SJSA1 (cell line): ENCODE results near the gene GNB1. TPM values are rescaled to one million over a fixed set of nuclear protein-coding genes. Genes with fewer than 3 reads are reported as not detected.

ENCODE experiments used
- DNase-seq, 2 experiments: peaks; one replicate each; pipeline ENCODE4 v3.0.0-alpha.2; 2015 to 2020; ENCODE audit warnings: low spot score in 2 of 2, low read depth in 1 of 2
- H3K27ac ChIP-seq: fragments of 250-450 bp; sonication (Bioruptor Pico); 2 replicates; pipeline ENCODE4 v1.5.1; 2020; ENCODE audit warnings: mild to moderate bottlenecking, moderate library complexity
- H3K27me3 ChIP-seq: fragments of 250-450 bp; sonication (Bioruptor Pico); replicated peaks from 2 replicates; pipeline ENCODE4 v1.5.1; 2020; ENCODE audit warnings: mild to moderate bottlenecking, moderate library complexity
- H3K36me3 ChIP-seq: fragments of 250-450 bp; sonication (Bioruptor Pico); 2 replicates; pipeline ENCODE4 v1.5.1; 2020; ENCODE audit warnings: mild to moderate bottlenecking
- H3K4me1 ChIP-seq: fragments of 250-450 bp; sonication (Bioruptor Pico); replicated peaks from 2 replicates; pipeline ENCODE4 v1.6.1; 2021; ENCODE audit warnings: mild to moderate bottlenecking
- H3K4me3 ChIP-seq: fragments of 250-450 bp; sonication (Bioruptor Pico); 2 replicates; pipeline ENCODE4 v1.5.1; 2020; ENCODE audit warnings: mild to moderate bottlenecking
- H3K9me3 ChIP-seq: fragments of 250-450 bp; sonication (Bioruptor Pico); replicated peaks from 2 replicates; pipeline ENCODE4 v1.5.1; 2020; ENCODE audit warnings: mild to moderate bottlenecking
- total RNA-seq: library from RNA; depleted of rRNA; stranded (reverse); fragments of >200 nt; shearing (Covaris generic); gene quantifications from 2 replicates; pipeline ENCODE4 v1.2.3, GENCODE V29; 2014

GNB1 gene
- total RNA-seq, 1 experiment from 2014 or later: 98.9 TPM

- no peaks in the 10 kb centered on the region for H3K27me3 ChIP-seq
- DNase-seq: peak; percentile 86 to 87
- H3K36me3 ChIP-seq: peaks cover 67% of the 10 kb centered on the region
- H3K27ac ChIP-seq: no peak overlapping the region; the same call in 1 of the 2 replicates
- peaks cover 30% of the 10 kb centered on the region for H3K4me1 ChIP-seq
- no peaks in the 10 kb centered on the region for H3K9me3 ChIP-seq
- H3K4me3 ChIP-seq: no peak overlapping the region
Measured at GRCh38 chr1:1833916-1834325, 57.0 kb downstream of the GNB1 start.

DNA sequence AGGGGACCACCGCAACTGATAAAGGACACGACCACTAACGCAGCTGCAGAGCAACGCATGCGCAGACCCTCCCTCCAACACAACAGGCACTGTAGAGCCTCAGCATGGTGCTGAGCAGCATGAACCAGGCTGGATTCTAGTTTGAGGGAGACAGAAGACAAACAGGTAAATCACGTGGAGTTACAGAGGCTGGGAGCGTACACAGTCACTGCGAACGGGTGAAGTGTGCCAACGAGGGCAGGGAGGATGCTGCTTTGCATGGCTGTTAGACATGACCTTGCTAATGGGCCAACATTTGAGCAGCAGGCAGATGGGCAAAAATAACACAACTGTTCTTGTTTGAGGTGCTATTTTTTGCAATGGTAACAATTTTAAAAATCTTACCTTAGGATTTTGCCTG is 57.4 kb downstream of the GNB1 start:
- no peak for DNase-seq
- no peak overlapping the region; the same call in 1 of the 2 replicates for H3K27ac ChIP-seq

GRCh38 chr1:1832820-1833219 is 58.1 kb downstream of the GNB1 start:
- no peak for DNase-seq
- Histone ChIP-seq H3K27ac (no peak overlapping the region), H3K36me3 (peaks cover 65% of the 10 kb centered on the region), H3K4me3 (no peak overlapping the region), H3K4me1 (peaks cover 30% of the 10 kb centered on the region), H3K27me3 (no peaks in the 10 kb centered on the region), H3K9me3 (no peaks in the 10 kb centered on the region)

More for the DNA sequence above, 57.4 kb downstream of the GNB1 start:
- Histone ChIP-seq H3K36me3 (peaks cover 64% of the 10 kb centered on the region), H3K27me3 (no peaks in the 10 kb centered on the region), H3K9me3 (no peaks in the 10 kb centered on the region), H3K4me1 (peaks cover 30% of the 10 kb centered on the region), H3K4me3 (no peak overlapping the region)

- no peaks in the 10 kb centered on the region for H3K27me3 ChIP-seq
- H3K27ac ChIP-seq: no peak overlapping the region
- DNase-seq: no peak
- H3K4me1 ChIP-seq: peaks cover 30% of the 10 kb centered on the region
- peaks cover 62% of the 10 kb centered on the region for H3K36me3 ChIP-seq
- H3K9me3 ChIP-seq: no peaks in the 10 kb centered on the region
- no peak overlapping the region for H3K4me3 ChIP-seq
Measured at GRCh38 chr1:1832166-1832565, 58.7 kb downstream of the GNB1 start.

GRCh38 chr1:1827089-1827848 is 63.6 kb downstream of the GNB1 start:
- Histone ChIP-seq H3K27ac (no peak overlapping the region), H3K9me3 (no peaks in the 10 kb centered on the region), H3K36me3 (peaks cover 81% of the 10 kb centered on the region), H3K4me3 (no peak overlapping the region), H3K27me3 (no peaks in the 10 kb centered on the region), H3K4me1 (no peaks in the 10 kb centered on the region)
- no peak for DNase-seq

GRCh38 chr1:1826356-1827088 is 64.4 kb downstream of the GNB1 start:
- DNase-seq: no peak
- no peak overlapping the region for H3K4me3 ChIP-seq
- H3K4me1 ChIP-seq: no peaks in the 10 kb centered on the region
- H3K27me3 ChIP-seq: no peaks in the 10 kb centered on the region
- no peaks in the 10 kb centered on the region for H3K9me3 ChIP-seq
- H3K36me3 ChIP-seq: peaks cover 81% of the 10 kb centered on the region
- no peak overlapping the region for H3K27ac ChIP-seq

GRCh38 chr1:1825217-1825616 is 65.7 kb downstream of the GNB1 start:
- H3K4me1 ChIP-seq: no peaks in the 10 kb centered on the region
- no peaks in the 10 kb centered on the region for H3K9me3 ChIP-seq
- H3K4me3 ChIP-seq: no peak overlapping the region
- no peak for DNase-seq
- peaks cover 80% of the 10 kb centered on the region for H3K36me3 ChIP-seq
- H3K27ac ChIP-seq: no peak overlapping the region
- no peaks in the 10 kb centered on the region for H3K27me3 ChIP-seq

- peaks cover 86% of the 10 kb centered on the region for H3K36me3 ChIP-seq
Measured at GRCh38 chr1:1819762-1820161, 71.1 kb downstream of the GNB1 start.

DNA sequence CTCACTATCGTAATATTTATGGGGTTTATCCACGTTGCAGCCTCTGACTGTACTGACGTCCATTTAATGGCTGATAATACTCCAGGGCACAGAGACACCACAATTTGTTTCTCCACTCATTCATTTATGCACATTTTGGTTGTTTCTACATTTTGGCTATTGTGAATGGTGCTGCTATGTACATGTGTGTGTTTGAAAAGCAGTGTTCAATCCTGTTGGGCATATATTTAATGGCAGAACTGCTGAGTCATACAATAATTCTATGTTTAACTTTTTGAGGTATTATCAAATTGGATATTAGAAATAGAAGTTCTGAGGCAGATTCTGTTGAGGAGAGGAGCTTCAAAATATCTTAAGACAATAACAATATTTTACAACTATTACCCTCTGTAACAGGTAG is 73.7 kb downstream of the GNB1 start:
- DNase-seq: no peak
- Histone ChIP-seq H3K27ac (no peak overlapping the region), H3K4me3 (no peak overlapping the region), H3K27me3 (no peaks in the 10 kb centered on the region), H3K36me3 (peaks cover 81% of the 10 kb centered on the region), H3K9me3 (no peaks in the 10 kb centered on the region), H3K4me1 (no peaks in the 10 kb centered on the region)

More at GRCh38 chr1:1819762-1820161, 71.1 kb downstream of the GNB1 start:
- H3K9me3 ChIP-seq: no peaks in the 10 kb centered on the region
- no peak overlapping the region for H3K4me3 ChIP-seq
- DNase-seq: no peak
- H3K27me3 ChIP-seq: no peaks in the 10 kb centered on the region
- no peaks in the 10 kb centered on the region for H3K4me1 ChIP-seq
- no peak overlapping the region for H3K27ac ChIP-seq

GRCh38 chr1:1815606-1816281 is 75.1 kb downstream of the GNB1 start:
- no peaks in the 10 kb centered on the region for H3K4me1 ChIP-seq

GRCh38 chr1:1809489-1809888 is 81.4 kb downstream of the GNB1 start:
- DNase-seq: no peak
- peaks cover 11% of the 10 kb centered on the region; the same call in 1 of the 2 replicates for H3K4me1 ChIP-seq
- H3K4me3 ChIP-seq: no peak overlapping the region
- H3K36me3 ChIP-seq: peaks cover 85% of the 10 kb centered on the region
- no peaks in the 10 kb centered on the region for H3K9me3 ChIP-seq
- no peaks in the 10 kb centered on the region for H3K27me3 ChIP-seq
- H3K27ac ChIP-seq: no peak overlapping the region

More at GRCh38 chr1:1815606-1816281, 75.1 kb downstream of the GNB1 start:
- H3K27ac ChIP-seq: no peak overlapping the region
- DNase-seq: no peak
- H3K4me3 ChIP-seq: no peak overlapping the region
- H3K27me3 ChIP-seq: no peaks in the 10 kb centered on the region
- H3K9me3 ChIP-seq: no peaks in the 10 kb centered on the region
- peaks cover 78% of the 10 kb centered on the region for H3K36me3 ChIP-seq

DNA sequence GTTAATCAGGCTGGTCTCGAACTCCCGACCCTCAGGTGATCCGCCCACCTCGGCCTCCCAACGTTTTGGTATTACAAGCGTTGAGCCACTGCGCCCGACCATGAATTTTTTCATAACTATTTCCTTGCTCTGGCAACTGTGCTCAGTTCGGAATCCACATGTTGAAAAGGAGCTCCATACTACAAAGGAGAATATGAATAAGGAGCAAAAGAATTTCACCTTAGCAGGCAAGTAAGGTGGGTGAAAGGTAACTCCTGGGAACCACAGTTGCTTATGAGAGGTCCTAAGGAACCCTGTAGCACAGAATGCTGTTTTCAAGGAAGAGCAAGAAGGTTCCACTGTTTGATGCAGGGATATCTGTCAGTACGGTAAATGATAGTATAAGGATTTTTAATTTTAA is 82.7 kb downstream of the GNB1 start:
- H3K27me3 ChIP-seq: no peaks in the 10 kb centered on the region
- H3K36me3 ChIP-seq: peaks cover 85% of the 10 kb centered on the region
- no peaks in the 10 kb centered on the region for H3K9me3 ChIP-seq

GRCh38 chr1:1806890-1807289 is 84.0 kb downstream of the GNB1 start:
- no peak overlapping the region for H3K4me3 ChIP-seq
- peaks cover 90% of the 10 kb centered on the region for H3K36me3 ChIP-seq
- no peaks in the 10 kb centered on the region for H3K9me3 ChIP-seq
- H3K4me1 ChIP-seq: peaks cover 11% of the 10 kb centered on the region; the same call in 1 of the 2 replicates
- peak overlapping the region; percentile 39; the same call in 1 of the 2 replicates for H3K27ac ChIP-seq
- no peak for DNase-seq
- H3K27me3 ChIP-seq: no peaks in the 10 kb centered on the region

More for the DNA sequence above, 82.7 kb downstream of the GNB1 start:
- no peak for DNase-seq
- H3K27ac ChIP-seq: no peak overlapping the region
- H3K4me3 ChIP-seq: no peak overlapping the region
- peaks cover 11% of the 10 kb centered on the region; the same call in 1 of the 2 replicates for H3K4me1 ChIP-seq
